Activated naive CD8-positive, alpha-beta T cell treated with anti-CD3 and anti-CD28 coated beads, Interleukin-2, amount 10 ng/mL, durations not matched to agents 7 days and 5 days (primary cell): ENCODE measurements around the gene DIAPH1. TPM values are rescaled to one million over a fixed set of nuclear protein-coding genes. Genes with fewer than 3 reads are reported as not detected.

ENCODE experiments used
- ATAC-seq: fragments of 150-1000 bp; cut with Tn5 transposase; one replicate; pipeline ENCODE4 v1.10.0; 2021; ENCODE audit warnings: low read depth, moderate library complexity
- POLR2A ChIA-PET: fragments of 350-600 bp; sonication (Branson Sonifier 250); formaldehyde crosslinking; loops from one replicate; lab custom pipeline; 2021; ENCODE audit warnings: antibody characterized with exemption; lab: Charles Lee
- DNase-seq: peaks from one replicate; pipeline ENCODE4 v3.0.0; 2021
- H3K27ac Mint-ChIP-seq: one replicate; pipeline ENCODE4 v1.8.0; 2022; ENCODE audit warnings: mild to moderate bottlenecking, mixed read lengths
- H3K27me3 Mint-ChIP-seq: one replicate; pipeline ENCODE4 v1.8.0; 2022; ENCODE audit warnings: mild to moderate bottlenecking, moderate library complexity, mixed read lengths
- H3K36me3 Mint-ChIP-seq: one replicate; pipeline ENCODE4 v1.8.0; 2021; ENCODE audit warnings: mild to moderate bottlenecking, mixed read lengths
- H3K4me1 Mint-ChIP-seq: one replicate; pipeline ENCODE4 v1.8.0; 2021; ENCODE audit warnings: mixed read lengths
- H3K4me3 Mint-ChIP-seq: one replicate; pipeline ENCODE4 v1.8.0; 2022; ENCODE audit warnings: mild to moderate bottlenecking, moderate library complexity, mixed read lengths
- H3K9me3 Mint-ChIP-seq: one replicate; pipeline ENCODE4 v1.8.0; 2021; ENCODE audit warnings: mixed read lengths
- total RNA-seq, 2 experiments: library from RNA; stranded (reverse); gene quantifications; one replicate each; pipeline ENCODE4 v1.2.3, GENCODE V29; 2021

Gene DIAPH1
- total RNA-seq, 2 experiments from 2014 or later = 244 to 256 TPM

GRCh38 chr5:141650851-141651727, 32.3 kb upstream of the DIAPH1 start, which contains the start of gene FCHSD1:
FCHSD1 (minus strand) TSS chr5:141651418; CDS start chr5:141651368, 50 bp downstream.
- POLR2A ChIA-PET = interaction anchor here (0.6 to 8.8 kb wide), 14 partner anchors 9 to 318 kb away, joined by 3 to 107 read pairs (median 4); partner anchors contain the start of genes DIAPH1, HDAC3, PCDH12 and RELL2
- Mint-ChIP-seq H3K4me1 (peaks cover 30% of the 10 kb centered on the region), H3K4me3 (peak within 1 kb of the TSS; percentile 92), H3K27ac (peak within 1 kb of the TSS; percentile 96), H3K9me3 (no peaks in the 10 kb centered on the region), H3K27me3 (no peaks in the 10 kb centered on the region), H3K36me3 (peaks cover 11% of the 10 kb centered on the region)
- DNase-seq (peak; percentile 89), ATAC-seq (peak; percentile 91)

- H3K27me3 Mint-ChIP-seq = no peaks in the 10 kb centered on the region
- peak overlapping the region; percentile 96 for H3K27ac Mint-ChIP-seq
- peak overlapping the region; percentile 92 for H3K4me3 Mint-ChIP-seq
- H3K4me1 Mint-ChIP-seq = peaks cover 31% of the 10 kb centered on the region
- H3K36me3 Mint-ChIP-seq = peaks cover 16% of the 10 kb centered on the region
- ATAC-seq (no peak), DNase-seq (no peak)
- POLR2A ChIA-PET = interaction anchor here (8.8 kb wide), 1 partner anchor 11 kb away, joined by 107 read pairs; the partner anchor contains the start of genes HDAC3 and RELL2
- H3K9me3 Mint-ChIP-seq = no peaks in the 10 kb centered on the region
Measured at GRCh38 chr5:141649972-141650371, 31.2 kb upstream of the DIAPH1 start.

GRCh38 chr5:141649056-141649688, 30.4 kb upstream of the DIAPH1 start:
- peaks cover 18% of the 10 kb centered on the region for H3K36me3 Mint-ChIP-seq
- peaks cover 31% of the 10 kb centered on the region for H3K4me1 Mint-ChIP-seq
- H3K27me3 Mint-ChIP-seq = no peaks in the 10 kb centered on the region
- peak overlapping the region; percentile 96 for H3K27ac Mint-ChIP-seq
- POLR2A ChIA-PET = interaction anchor here (8.8 kb wide), 1 partner anchor 10 kb away, joined by 107 read pairs; the partner anchor contains the start of genes HDAC3 and RELL2
- H3K9me3 Mint-ChIP-seq = no peaks in the 10 kb centered on the region
- ATAC-seq = no peak
- no peak overlapping the region for H3K4me3 Mint-ChIP-seq
- DNase-seq = no peak

GRCh38 chr5:141647851-141648250, 29.1 kb upstream of the DIAPH1 start:
- Mint-ChIP-seq H3K9me3 (no peaks in the 10 kb centered on the region), H3K27me3 (no peaks in the 10 kb centered on the region), H3K4me1 (peaks cover 29% of the 10 kb centered on the region), H3K36me3 (peaks cover 20% of the 10 kb centered on the region), H3K4me3 (no peak overlapping the region), H3K27ac (no peak overlapping the region)
- POLR2A ChIA-PET = interaction anchor here (8.8 kb wide), 1 partner anchor 8 kb away, joined by 107 read pairs; the partner anchor contains the start of genes HDAC3 and RELL2
- no peak for ATAC-seq
- DNase-seq = no peak

- Mint-ChIP-seq H3K27ac (no peak overlapping the region), H3K27me3 (no peaks in the 10 kb centered on the region), H3K36me3 (peaks cover 20% of the 10 kb centered on the region), H3K4me3 (no peak overlapping the region), H3K4me1 (peaks cover 24% of the 10 kb centered on the region), H3K9me3 (no peaks in the 10 kb centered on the region)
- DNase-seq = no peak
- POLR2A ChIA-PET = interaction anchor here (8.8 kb wide), 1 partner anchor 8 kb away, joined by 107 read pairs; the partner anchor contains the start of genes HDAC3 and RELL2
- ATAC-seq = no peak
Measured at GRCh38 chr5:141647242-141647641, 28.4 kb upstream of the DIAPH1 start.

GRCh38 chr5:141646026-141646425, 27.2 kb upstream of the DIAPH1 start:
- Mint-ChIP-seq H3K27ac (no peak overlapping the region), H3K36me3 (peaks cover 18% of the 10 kb centered on the region), H3K27me3 (no peaks in the 10 kb centered on the region), H3K4me1 (peaks cover 27% of the 10 kb centered on the region), H3K4me3 (no peak overlapping the region), H3K9me3 (no peaks in the 10 kb centered on the region)
- ATAC-seq (no peak), DNase-seq (no peak)
- POLR2A ChIA-PET = interaction anchor here (8.8 kb wide), 1 partner anchor 7 kb away, joined by 107 read pairs; the partner anchor contains the start of genes HDAC3 and RELL2

- Mint-ChIP-seq H3K27ac (peak overlapping the region; percentile 61), H3K36me3 (peaks cover 12% of the 10 kb centered on the region), H3K27me3 (no peaks in the 10 kb centered on the region), H3K4me3 (no peak overlapping the region), H3K4me1 (peaks cover 26% of the 10 kb centered on the region), H3K9me3 (no peaks in the 10 kb centered on the region)
- POLR2A ChIA-PET = interaction anchor here (9.6 kb wide), 1 partner anchor 7 kb away, joined by 107 read pairs; the partner anchor contains the start of gene FCHSD1
- DNase-seq = no peak
- ATAC-seq = no peak
Measured at GRCh38 chr5:141641634-141642267, 23.0 kb upstream of the DIAPH1 start.

GRCh38 chr5:141640698-141641097, 21.9 kb upstream of the DIAPH1 start:
- H3K27me3 Mint-ChIP-seq = no peaks in the 10 kb centered on the region
- DNase-seq (no peak), ATAC-seq (no peak)
- H3K36me3 Mint-ChIP-seq = peaks cover 6% of the 10 kb centered on the region
- no peaks in the 10 kb centered on the region for H3K9me3 Mint-ChIP-seq
- H3K4me1 Mint-ChIP-seq = peaks cover 28% of the 10 kb centered on the region
- POLR2A ChIA-PET = interaction anchor here (9.6 kb wide), 1 partner anchor 8 kb away, joined by 107 read pairs; the partner anchor contains the start of gene FCHSD1
- H3K4me3 Mint-ChIP-seq = no peak overlapping the region
- no peak overlapping the region for H3K27ac Mint-ChIP-seq

- no peak overlapping the region for H3K4me3 Mint-ChIP-seq
- no peaks in the 10 kb centered on the region for H3K9me3 Mint-ChIP-seq
- H3K27me3 Mint-ChIP-seq = no peaks in the 10 kb centered on the region
- H3K27ac Mint-ChIP-seq = no peak overlapping the region
- DNase-seq (no peak), ATAC-seq (no peak)
- POLR2A ChIA-PET = interaction anchor here (9.6 kb wide), 1 partner anchor 9 kb away, joined by 107 read pairs; the partner anchor contains the start of gene FCHSD1
- peaks cover 34% of the 10 kb centered on the region for H3K4me1 Mint-ChIP-seq
- peaks cover 8% of the 10 kb centered on the region for H3K36me3 Mint-ChIP-seq
Measured at GRCh38 chr5:141640051-141640415, 21.2 kb upstream of the DIAPH1 start.

GRCh38 chr5:141639357-141640050, 20.7 kb upstream of the DIAPH1 start:
- H3K36me3 Mint-ChIP-seq = peaks cover 7% of the 10 kb centered on the region
- no peaks in the 10 kb centered on the region for H3K9me3 Mint-ChIP-seq
- POLR2A ChIA-PET = interaction anchor here (9.6 kb wide), 1 partner anchor 10 kb away, joined by 107 read pairs; the partner anchor contains the start of gene FCHSD1
- peaks cover 39% of the 10 kb centered on the region for H3K4me1 Mint-ChIP-seq
- no peak overlapping the region for H3K27ac Mint-ChIP-seq
- ATAC-seq (no peak), DNase-seq (no peak)
- H3K27me3 Mint-ChIP-seq = no peaks in the 10 kb centered on the region
- H3K4me3 Mint-ChIP-seq = peak overlapping the region; percentile 13

GRCh38 chr5:141638771-141639170, 20.0 kb upstream of the DIAPH1 start:
- no peaks in the 10 kb centered on the region for H3K9me3 Mint-ChIP-seq
- peaks cover 10% of the 10 kb centered on the region for H3K36me3 Mint-ChIP-seq
- peak overlapping the region; percentile 93 for H3K27ac Mint-ChIP-seq

More at GRCh38 chr5:141638771-141639170, 20.0 kb upstream of the DIAPH1 start:
- Mint-ChIP-seq H3K4me1 (peaks cover 44% of the 10 kb centered on the region), H3K27me3 (no peaks in the 10 kb centered on the region), H3K4me3 (peak overlapping the region; percentile 94)
- ATAC-seq (no peak), DNase-seq (no peak)
- POLR2A ChIA-PET = interaction anchor here (0.6 to 9.6 kb wide), 6 partner anchors 10 to 47 kb away, joined by 3 to 107 read pairs (median 35); partner anchors contain the start of genes DIAPH1 and FCHSD1
